Measurements from ENCODE around the gene KRIT1.

GRCh38 chr7:92255308-92255707, 9.6 kb upstream of the KRIT1 start:
- TF ChIP-seq CTCF (IDR thresholded peaks at IDR 0.05; ENCODE audit: poor library complexity, severe bottlenecking), result no peak
- no peak for TF ChIP-seq SMC3 (conservative IDR thresholded peaks at IDR 0.05; ENCODE audit: poor library complexity)
- TF ChIP-seq POLR2AphosphoS5 (IDR thresholded peaks at IDR 0.05), result no peak
- TF ChIP-seq RAD21 (conservative IDR thresholded peaks at IDR 0.05), result no peak
- no peak for TF ChIP-seq REST (IDR thresholded peaks at IDR 0.05; ENCODE audit: borderline replicate concordance)
- TF ChIP-seq EZH2 (IDR thresholded peaks at IDR 0.05; ENCODE audit: borderline replicate concordance, insufficient read depth, low read length, poor library complexity, severe bottlenecking), result no peak
- no peak for TF ChIP-seq EP300 (conservative IDR thresholded peaks at IDR 0.05; ENCODE audit: poor library complexity, severe bottlenecking)
- TF ChIP-seq MXI1 (conservative IDR thresholded peaks at IDR 0.05; ENCODE audit: poor library complexity, severe bottlenecking), result no peak

All from neural cell (in vitro differentiated cells).